GM12878 (cell line): ENCODE measurements around the gene CAMTA1. TPM values are rescaled to one million over a fixed set of nuclear protein-coding genes. Genes with fewer than 3 reads are reported as not detected.

Experiments
- ATAC-seq: fragments of 200-7000 bp; cut with Tn5 transposase; 3 replicates; pipeline ENCODE4 v1.9.1; 2020; ENCODE audit warnings: mild to moderate bottlenecking, moderate library complexity
- BruUV-seq: library from RNA; stranded (reverse); fragments of 400-500 nt; replicated peaks from 2 replicates; lab custom pipeline; 2021; lab: Mats Ljungman, UMichigan
- CTCF ChIA-PET: fragments of 300-600 bp; sonication (Branson Sonifier 250); formaldehyde crosslinking; extraction: SDS; loops from one replicate; lab custom pipeline; 2021; ENCODE audit warnings: inconsistent platforms; lab: Yijun Ruan, JAX
- POLR2A ChIA-PET: fragments of 350-600 bp; formaldehyde crosslinking; extraction: SDS; loops from one replicate; lab custom pipeline; 2021; ENCODE audit warnings: inconsistent platforms; lab: Charles Lee
- RAD21 ChIA-PET: fragments of 300-600 bp; sonication (Branson Sonifier 250); formaldehyde crosslinking; loops from one replicate; lab custom pipeline; 2023; ENCODE audit warnings: antibody characterized with exemption; ENCODE audit not compliant: unreplicated experiment; lab: Charles Lee
- SMC1A ChIA-PET: fragments of 300-600 bp; sonication (Branson Sonifier 250); formaldehyde crosslinking; loops from one replicate; lab custom pipeline; 2023; ENCODE audit not compliant: unreplicated experiment, uncharacterized antibody; lab: Charles Lee
- DNase-seq: peaks from one replicate; pipeline ENCODE4 v3.0.0-alpha.2; 2011; ENCODE audit warnings: low read depth, low spot score
- FAIRE-seq: peaks from 3 replicates; lab custom pipeline; 2011; peaks lifted over from hg19 to GRCh38; lab: Jason Lieb, UNC
- H2AFZ ChIP-seq: 2 replicates; pipeline ENCODE4 v1.6.0; 2011; ENCODE audit warnings: low read depth, low read length, control low read depth; ENCODE audit not compliant: control insufficient read depth
- H3K27ac ChIP-seq: 2 replicates; pipeline ENCODE4 v1.5.1; 2011; ENCODE audit warnings: control low read depth; ENCODE audit not compliant: control insufficient read depth, insufficient read depth
- H3K27me3 ChIP-seq, 2 experiments: replicated peaks in 1 of 2; 2 replicates each; pipeline versions ENCODE4 v1.6.0 to v1.6.1; 2011; ENCODE audit warnings: low read length in 1 of 2; ENCODE audit not compliant: control insufficient read depth in 2 of 2, insufficient read depth in 2 of 2
- H3K36me3 ChIP-seq, 2 experiments: 2 replicates each; pipeline ENCODE4 v1.5.1; 2011; ENCODE audit warnings: low read length in 1 of 2; ENCODE audit not compliant: control insufficient read depth in 2 of 2, insufficient read depth in 2 of 2
- H3K4me1 ChIP-seq: 2 replicates; pipeline ENCODE4 v1.6.1; 2011; ENCODE audit warnings: mild to moderate bottlenecking, low read length, moderate library complexity, mixed read lengths; ENCODE audit not compliant: control insufficient read depth, insufficient read depth
- H3K4me2 ChIP-seq: 2 replicates; pipeline ENCODE4 v1.6.0; 2011; ENCODE audit warnings: control low read depth; ENCODE audit not compliant: control insufficient read depth, insufficient read depth
- H3K4me3 ChIP-seq: fragments of 200-600 bp; sonication (generic); 2 replicates; pipeline ENCODE4 v1.5.1; 2016
- H3K79me2 ChIP-seq: 2 replicates; pipeline ENCODE4 v1.6.0; 2011; ENCODE audit warnings: low read length; ENCODE audit not compliant: control insufficient read depth, insufficient read depth
- H3K9ac ChIP-seq: 2 replicates; pipeline ENCODE4 v1.8.0; 2011; ENCODE audit warnings: low read length, control low read depth, mixed read lengths; ENCODE audit not compliant: control insufficient read depth, insufficient read depth
- H3K9me3 ChIP-seq: replicated peaks from 3 replicates; pipeline ENCODE4 v1.5.1; 2011; ENCODE audit warnings: mild to moderate bottlenecking, low read length; ENCODE audit not compliant: control insufficient read depth, insufficient read depth
- H4K20me1 ChIP-seq: 2 replicates; pipeline ENCODE4 v1.6.0; 2011; ENCODE audit not compliant: control insufficient read depth, insufficient read depth
- BCL3 ChIP-seq: IDR thresholded peaks from 2 replicates; pipeline ENCODE4 v1.6.1; 2011; ENCODE audit warnings: borderline replicate concordance, low read depth, mild to moderate bottlenecking, moderate library complexity, low read length; ENCODE audit not compliant: insufficient read depth, poor library complexity, severe bottlenecking
- DPF2 ChIP-seq: fragments of 450-650 bp; IDR thresholded peaks from 2 replicates; pipeline ENCODE4 v1.6.1; 2017; ENCODE audit warnings: mild to moderate bottlenecking
- EED ChIP-seq: sonication (generic); IDR thresholded peaks from 2 replicates; pipeline ENCODE4 v1.6.1; 2016; ENCODE audit warnings: antibody characterized with exemption, low read depth
- EZH2 ChIP-seq: IDR thresholded peaks from 2 replicates; pipeline ENCODE4 v1.6.1; 2012; ENCODE audit warnings: low read depth, mild to moderate bottlenecking, control low read depth, inconsistent platforms, low read length, borderline replicate concordance; ENCODE audit not compliant: control insufficient read depth
- FOXM1 ChIP-seq: IDR thresholded peaks from 2 replicates; pipeline ENCODE4 v1.6.1; 2012; ENCODE audit warnings: low read depth, mild to moderate bottlenecking, inconsistent platforms, low read length, moderate library complexity
- JUNB ChIP-seq: IDR thresholded peaks from 2 replicates; pipeline ENCODE4 v1.6.1; 2016; ENCODE audit warnings: antibody characterized with exemption, mild to moderate bottlenecking
- KDM1A ChIP-seq: fragments of 200-600 bp; sonication (generic); IDR thresholded peaks from 2 replicates; pipeline ENCODE4 v1.6.1; 2016; ENCODE audit warnings: borderline replicate concordance
- NBN ChIP-seq: fragments of 450-650 bp; IDR thresholded peaks from 2 replicates; pipeline ENCODE4 v1.6.1; 2016
- PBX3 ChIP-seq: IDR thresholded peaks from 2 replicates; pipeline ENCODE4 v1.6.1; 2011; ENCODE audit warnings: mild to moderate bottlenecking, low read depth, low read length, moderate library complexity; ENCODE audit not compliant: insufficient replicate concordance
- PRDM15 ChIP-seq: fragments of 450-650 bp; formaldehyde crosslinking; IDR thresholded peaks from 2 replicates; pipeline ENCODE4 v1.4.0; 2020; ENCODE audit warnings: mild to moderate bottlenecking, moderate library complexity
- RFX5 ChIP-seq: IDR thresholded peaks from 2 replicates; pipeline ENCODE4 v1.6.1; 2011; ENCODE audit warnings: low read depth, low read length, improper control_type of control experiment
- SMAD5 ChIP-seq: IDR thresholded peaks from 2 replicates; pipeline ENCODE4 v1.6.1; 2016; ENCODE audit warnings: antibody characterized with exemption, low read depth
- WGBS: methylation state at CpG from one replicate; pipeline ENCODE4 v1.1.6; 2016; ENCODE audit warnings: low lambda C conversion rate; ENCODE audit not compliant: insufficient replicate concordance, insufficient coverage; ENCODE audit errors: missing lambda C conversion rate; 5-methylcytosine and 5-hydroxymethylcytosine counted together
- in situ Hi-C: fragments of 300-500 bp; cut with MboI; formaldehyde crosslinking; loops from 9 replicates; pipeline ENCODE4 v1.14.3; 2018; ENCODE audit warnings: mixed read lengths
- intact Hi-C: fragments of 100-400 bp; cut with micrococcal nuclease; formaldehyde crosslinking; loops from one replicate; pipeline ENCODE4 v1.14.2; 2022; ENCODE audit not compliant: unreplicated experiment
- polyA plus RNA-seq, 11 experiments: library from polyadenylated mRNA; depleted of rRNA in 4 of 11; unstranded in 6 of 11; stranded (reverse) in 5 of 11; fragments of >200 nt; fragmentation: Nextera tagmentation in 4 of 11; fragmentation: Illumina TruSeq in 1 of 11; extraction: Ambion mirVana in 4 of 11; extraction: Trizol in 1 of 11; gene quantifications; 1 replicate in 1 of 11; 2 replicates in 10 of 11; pipeline versions ENCODE4 v1.2.1 to v1.2.3, GENCODE V29; 2011 to 2016; ENCODE audit warnings: inconsistent platforms in 2 of 11, missing spikeins in 2 of 11, low read depth in 1 of 11
- total RNA-seq, 4 experiments: library from RNA; depleted of rRNA in 3 of 4; stranded (reverse); fragments of >200 nt in 3 of 4; fragmentation: Illumina TruSeq in 1 of 4; extraction: Trizol in 1 of 4; gene quantifications; 2 replicates each; pipeline versions ENCODE4 v1.2.1 to v1.2.3, GENCODE V29; 2013 to 2021
- TF ChIP-seq, protein P1 (sequence below): fragments of 450-650 bp; IDR thresholded peaks from 2 replicates; pipeline ENCODE4 v1.6.1; 2017; ENCODE audit warnings: mild to moderate bottlenecking, low read depth, inconsistent platforms; ENCODE audit not compliant: poor library complexity, severe bottlenecking

The CAMTA1 gene
- total and polyA plus RNA-seq, 10 of the 15 experiments (the other 5 are each of a cell fraction or from before 2014, with no cell fraction given), result 37.7 to 148 (median 76.4) TPM

DNA sequence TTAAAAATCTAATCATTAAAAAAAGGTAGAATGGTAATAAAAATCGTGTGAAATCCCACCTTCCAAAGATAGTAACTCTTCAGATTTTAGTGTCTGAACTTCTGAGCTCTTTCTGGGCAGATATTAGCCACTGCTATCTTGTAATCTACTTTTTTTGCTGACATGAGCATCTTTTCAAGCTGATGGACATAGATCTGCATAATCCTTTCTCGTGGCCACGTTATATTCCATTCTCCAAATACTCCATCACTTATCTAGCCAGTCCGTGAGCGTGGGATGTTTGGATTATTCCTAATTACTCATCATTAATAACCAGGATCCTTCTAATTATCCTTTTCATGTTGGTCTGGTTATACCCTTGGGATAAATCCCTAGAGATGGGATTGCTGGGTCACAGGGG is 731.7 kb downstream of the CAMTA1 start:
- BruUV-seq, result no TSS peak
- no peak overlapping the region for H3K9ac ChIP-seq

More for the DNA sequence above, 731.7 kb downstream of the CAMTA1 start:
- ChIA-PET CTCF (no interaction called here), SMC1A (no interaction called here), RAD21 (no interaction called here), POLR2A (no interaction called here)
- H4K20me1 ChIP-seq, result no peaks in the 10 kb centered on the region
- no peak overlapping the region for H3K4me2 ChIP-seq
- no peak for TF ChIP-seq FOXM1
- TF ChIP-seq JUNB, result no peak
- no peak for TF ChIP-seq SMAD5
- TF ChIP-seq RFX5, result no peak
- no peak for TF ChIP-seq BCL3
- TF ChIP-seq, protein P1, sequence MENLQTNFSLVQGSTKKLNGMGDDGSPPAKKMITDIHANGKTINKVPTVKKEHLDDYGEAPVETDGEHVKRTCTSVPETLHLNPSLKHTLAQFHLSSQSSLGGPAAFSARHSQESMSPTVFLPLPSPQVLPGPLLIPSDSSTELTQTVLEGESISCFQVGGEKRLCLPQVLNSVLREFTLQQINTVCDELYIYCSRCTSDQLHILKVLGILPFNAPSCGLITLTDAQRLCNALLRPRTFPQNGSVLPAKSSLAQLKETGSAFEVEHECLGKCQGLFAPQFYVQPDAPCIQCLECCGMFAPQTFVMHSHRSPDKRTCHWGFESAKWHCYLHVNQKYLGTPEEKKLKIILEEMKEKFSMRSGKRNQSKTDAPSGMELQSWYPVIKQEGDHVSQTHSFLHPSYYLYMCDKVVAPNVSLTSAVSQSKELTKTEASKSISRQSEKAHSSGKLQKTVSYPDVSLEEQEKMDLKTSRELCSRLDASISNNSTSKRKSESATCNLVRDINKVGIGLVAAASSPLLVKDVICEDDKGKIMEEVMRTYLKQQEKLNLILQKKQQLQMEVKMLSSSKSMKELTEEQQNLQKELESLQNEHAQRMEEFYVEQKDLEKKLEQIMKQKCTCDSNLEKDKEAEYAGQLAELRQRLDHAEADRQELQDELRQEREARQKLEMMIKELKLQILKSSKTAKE, result no peak
- no peak for TF ChIP-seq EZH2
- TF ChIP-seq NBN, result no peak
- no peak for TF ChIP-seq EED
- TF ChIP-seq KDM1A, result no peak
- TF ChIP-seq PRDM15 (CRISPR knock-in tag), result no peak
- no peak for TF ChIP-seq DPF2
- TF ChIP-seq PBX3, result no peak
- no peaks in the 10 kb centered on the region for H3K79me2 ChIP-seq
- H3K36me3 ChIP-seq, result no peaks in the 10 kb centered on the region
- in situ Hi-C loops, result no loop called here
- peaks cover 0 to 3% of the 10 kb centered on the region in 2 experiments; a peak in 2 of 4 replicates for H3K27me3 ChIP-seq
- no peak overlapping the region for H3K27ac ChIP-seq
- FAIRE-seq (no peak), ATAC-seq (no peak), DNase-seq (no peak)
- intact Hi-C loops, result no loop called here
- no peak overlapping the region for H2AFZ ChIP-seq
- no peaks in the 10 kb centered on the region for H3K4me1 ChIP-seq
- H3K9me3 ChIP-seq, result no peaks in the 10 kb centered on the region; the same call in 2 of the 3 replicates
- H3K4me3 ChIP-seq, result no peak overlapping the region
- 21% methylated on average over 5 of the region's 5 CpGs for WGBS
